ENCODE results near the gene SSBP4.

SSBP4 gene

DNA sequence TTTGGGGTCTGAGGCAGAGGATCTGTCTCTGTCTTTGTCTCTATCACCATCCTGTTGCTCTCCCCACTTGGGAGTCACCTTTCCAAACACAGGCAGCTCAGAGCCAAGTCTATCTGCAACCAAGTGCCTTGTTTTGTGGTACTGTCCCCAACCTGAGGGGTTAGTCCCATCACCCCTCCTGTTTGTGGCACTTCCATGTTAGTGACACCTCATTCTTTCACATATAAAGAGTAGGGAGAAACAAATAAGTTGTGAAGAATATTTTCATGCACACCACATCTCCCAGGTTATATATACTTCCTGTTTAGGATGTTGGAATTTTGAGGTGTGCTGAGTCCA lies 29.5 kb upstream of the SSBP4 start:
- no peaks in the 10 kb centered on the region for H3K36me3 ChIP-seq (ENCODE audit: control insufficient read depth, low read length)
- no peaks in the 10 kb centered on the region for H3K79me2 ChIP-seq (ENCODE audit: control insufficient read depth, low read length)
- H3K4me2 ChIP-seq (ENCODE audit: low read length): no peak overlapping the region
- peaks cover 42% of the 10 kb centered on the region for H3K27me3 ChIP-seq (ENCODE audit: control insufficient read depth, low read length)
- H3K9me3 ChIP-seq (ENCODE audit: control insufficient read depth, insufficient read depth, low read length): no peaks in the 10 kb centered on the region
- H3K4me1 ChIP-seq (ENCODE audit: control insufficient read depth, low read length): peaks cover 44% of the 10 kb centered on the region
- peaks cover 2% of the 10 kb centered on the region; the same call in 1 of the 2 replicates for H3F3A ChIP-seq (ENCODE audit: control insufficient read depth, insufficient read depth)
- no peak for TF ChIP-seq EZH2phosphoT487 (IDR thresholded peaks at IDR 0.05; ENCODE audit: borderline replicate concordance, low read length)
- TF ChIP-seq, protein P1, sequence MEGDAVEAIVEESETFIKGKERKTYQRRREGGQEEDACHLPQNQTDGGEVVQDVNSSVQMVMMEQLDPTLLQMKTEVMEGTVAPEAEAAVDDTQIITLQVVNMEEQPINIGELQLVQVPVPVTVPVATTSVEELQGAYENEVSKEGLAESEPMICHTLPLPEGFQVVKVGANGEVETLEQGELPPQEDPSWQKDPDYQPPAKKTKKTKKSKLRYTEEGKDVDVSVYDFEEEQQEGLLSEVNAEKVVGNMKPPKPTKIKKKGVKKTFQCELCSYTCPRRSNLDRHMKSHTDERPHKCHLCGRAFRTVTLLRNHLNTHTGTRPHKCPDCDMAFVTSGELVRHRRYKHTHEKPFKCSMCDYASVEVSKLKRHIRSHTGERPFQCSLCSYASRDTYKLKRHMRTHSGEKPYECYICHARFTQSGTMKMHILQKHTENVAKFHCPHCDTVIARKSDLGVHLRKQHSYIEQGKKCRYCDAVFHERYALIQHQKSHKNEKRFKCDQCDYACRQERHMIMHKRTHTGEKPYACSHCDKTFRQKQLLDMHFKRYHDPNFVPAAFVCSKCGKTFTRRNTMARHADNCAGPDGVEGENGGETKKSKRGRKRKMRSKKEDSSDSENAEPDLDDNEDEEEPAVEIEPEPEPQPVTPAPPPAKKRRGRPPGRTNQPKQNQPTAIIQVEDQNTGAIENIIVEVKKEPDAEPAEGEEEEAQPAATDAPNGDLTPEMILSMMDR (IDR thresholded peaks at IDR 0.05; ENCODE audit: low read depth, low read length, poor library complexity, severe bottlenecking): no peak
- no peak overlapping the region for H3K4me3 ChIP-seq (ENCODE audit: low read length)
- H4K20me1 ChIP-seq (ENCODE audit: control insufficient read depth, insufficient read depth, low read depth, low read length): no peaks in the 10 kb centered on the region
- H3K9me2 ChIP-seq (replicated peaks; ENCODE audit: control insufficient read depth, low read length): no peaks in the 10 kb centered on the region
- H3K27ac ChIP-seq (ENCODE audit: low read depth, low read length): no peak overlapping the region

DNA sequence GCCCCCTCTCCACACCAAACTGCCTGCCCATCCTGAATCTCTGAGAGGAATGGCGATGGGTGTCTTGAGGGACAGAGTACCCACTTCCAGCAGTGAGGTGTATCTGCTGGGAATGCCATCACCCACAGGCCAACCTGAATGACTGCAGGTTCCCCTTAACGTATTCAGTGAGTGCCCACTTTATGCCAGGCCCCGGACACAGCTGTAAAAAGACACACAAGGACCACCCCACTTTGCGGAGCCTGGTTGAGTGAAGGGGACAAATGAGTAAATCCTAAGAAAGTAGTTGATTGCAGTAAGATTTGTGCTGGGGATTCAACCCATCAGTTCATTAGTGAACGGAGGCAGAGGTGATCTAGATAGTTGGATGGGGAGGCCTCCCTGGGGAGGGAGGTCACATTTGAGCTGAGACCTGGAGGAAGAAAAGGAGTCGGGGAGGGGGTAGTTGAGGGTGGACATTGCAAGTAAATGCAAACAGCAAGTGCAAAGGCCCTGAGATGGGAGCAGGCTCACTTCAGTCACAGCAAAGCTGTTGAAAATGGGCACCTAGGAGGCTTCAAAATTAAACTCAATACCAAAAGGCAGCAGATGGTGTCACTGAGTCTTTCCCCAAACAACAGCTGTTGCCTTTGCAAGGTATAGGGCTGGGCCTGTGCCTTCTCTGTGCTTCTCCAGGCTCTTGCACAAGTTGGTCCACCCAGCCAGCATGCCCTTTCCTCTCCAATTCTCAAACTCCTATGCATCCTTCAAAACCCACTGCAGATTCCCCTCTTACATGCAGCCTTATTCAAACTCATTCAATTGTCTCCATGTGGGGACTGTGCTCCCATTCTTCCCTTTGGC lies 28.9 kb upstream of the SSBP4 start:
- H4K20me1 ChIP-seq (ENCODE audit: control insufficient read depth, insufficient read depth, low read depth, low read length): no peaks in the 10 kb centered on the region
- H3K27ac ChIP-seq (ENCODE audit: low read depth, low read length): no peak overlapping the region
- H3K9me3 ChIP-seq (ENCODE audit: control insufficient read depth, insufficient read depth, low read length): no peaks in the 10 kb centered on the region
- TF ChIP-seq EZH2phosphoT487 (IDR thresholded peaks at IDR 0.05; ENCODE audit: borderline replicate concordance, low read length): no peak
- TF ChIP-seq, protein P1 (IDR thresholded peaks at IDR 0.05; ENCODE audit: low read depth, low read length, poor library complexity, severe bottlenecking): no peak
- H3K4me1 ChIP-seq (ENCODE audit: control insufficient read depth, low read length): peaks cover 44% of the 10 kb centered on the region
- H3K79me2 ChIP-seq (ENCODE audit: control insufficient read depth, low read length): no peaks in the 10 kb centered on the region
- H3F3A ChIP-seq (ENCODE audit: control insufficient read depth, insufficient read depth): peaks cover 2% of the 10 kb centered on the region; the same call in 1 of the 2 replicates
- H3K36me3 ChIP-seq (ENCODE audit: control insufficient read depth, low read length): no peaks in the 10 kb centered on the region
- peaks cover 41% of the 10 kb centered on the region for H3K27me3 ChIP-seq (ENCODE audit: control insufficient read depth, low read length)
- no peaks in the 10 kb centered on the region for H3K9me2 ChIP-seq (replicated peaks; ENCODE audit: control insufficient read depth, low read length)
- H3K4me3 ChIP-seq (ENCODE audit: low read length): no peak overlapping the region
- no peak overlapping the region for H3K4me2 ChIP-seq (ENCODE audit: low read length)

DNA sequence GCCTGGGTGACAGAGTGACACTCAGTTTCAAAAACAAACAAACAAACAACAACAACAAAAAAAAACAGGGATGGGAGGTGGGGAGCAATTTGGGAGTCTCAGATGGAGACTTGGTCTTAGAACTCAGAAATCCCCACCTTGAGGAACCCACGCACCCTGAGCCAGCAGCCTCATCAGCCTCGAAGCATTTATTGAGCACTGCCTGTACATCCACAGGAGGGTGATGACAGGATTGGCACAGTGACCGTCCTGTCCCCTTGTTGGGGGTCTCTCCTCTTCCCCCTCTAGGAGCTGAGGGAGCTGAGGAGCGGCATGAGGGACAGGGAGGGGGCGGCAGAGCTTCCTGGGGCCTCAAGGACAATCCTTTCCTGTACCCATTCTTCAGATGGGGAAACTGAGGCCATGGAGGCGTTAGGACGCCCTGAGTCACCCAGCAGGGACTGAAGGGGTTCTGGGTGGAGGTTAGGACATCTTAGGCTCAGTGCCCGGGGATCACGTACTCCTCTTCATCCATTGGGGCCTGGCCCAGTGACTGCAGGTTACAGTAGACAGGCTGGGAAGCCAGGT lies 27.6 kb upstream of the SSBP4 start:
- Histone ChIP-seq H3K4me1 (ENCODE audit: control insufficient read depth, low read length) (peaks cover 42% of the 10 kb centered on the region), H3K4me2 (ENCODE audit: low read length) (no peak overlapping the region), H3K79me2 (ENCODE audit: control insufficient read depth, low read length) (no peaks in the 10 kb centered on the region), H3K9me2 (replicated peaks; ENCODE audit: control insufficient read depth, low read length) (no peaks in the 10 kb centered on the region), H3K27me3 (ENCODE audit: control insufficient read depth, low read length) (peaks cover 31% of the 10 kb centered on the region), H3F3A (ENCODE audit: control insufficient read depth, insufficient read depth) (peaks cover 2% of the 10 kb centered on the region; the same call in 1 of the 2 replicates), H3K27ac (ENCODE audit: low read depth, low read length) (no peak overlapping the region), H4K20me1 (ENCODE audit: control insufficient read depth, insufficient read depth, low read depth, low read length) (no peaks in the 10 kb centered on the region), H3K9me3 (ENCODE audit: control insufficient read depth, insufficient read depth, low read length) (no peaks in the 10 kb centered on the region), H3K4me3 (ENCODE audit: low read length) (no peak overlapping the region), H3K36me3 (ENCODE audit: control insufficient read depth, low read length) (no peaks in the 10 kb centered on the region)
- TF ChIP-seq, protein P1 (IDR thresholded peaks at IDR 0.05; ENCODE audit: low read depth, low read length, poor library complexity, severe bottlenecking): no peak
- no peak for TF ChIP-seq EZH2phosphoT487 (IDR thresholded peaks at IDR 0.05; ENCODE audit: borderline replicate concordance, low read length)
